Stimulated activated CD8-positive, alpha-beta memory T cell treated with anti-CD3 and anti-CD28 coated beads, Interleukin-2, amount 100 ng/mL, for 48 hours (primary cell): ENCODE measurements around the gene ITGAL.
"Not testable (repeated sequence)": the region's sequence is repeated elsewhere in the genome, so short reads cannot be mapped to it uniquely, and the experiment has no call there.

ENCODE experiments used
- DNase-seq, 2 donors: peaks; one replicate each; pipeline ENCODE4 v3.0.0-alpha.2; 2020; ENCODE audit warnings: low read depth in 2 of 2

The ITGAL gene

DNA sequence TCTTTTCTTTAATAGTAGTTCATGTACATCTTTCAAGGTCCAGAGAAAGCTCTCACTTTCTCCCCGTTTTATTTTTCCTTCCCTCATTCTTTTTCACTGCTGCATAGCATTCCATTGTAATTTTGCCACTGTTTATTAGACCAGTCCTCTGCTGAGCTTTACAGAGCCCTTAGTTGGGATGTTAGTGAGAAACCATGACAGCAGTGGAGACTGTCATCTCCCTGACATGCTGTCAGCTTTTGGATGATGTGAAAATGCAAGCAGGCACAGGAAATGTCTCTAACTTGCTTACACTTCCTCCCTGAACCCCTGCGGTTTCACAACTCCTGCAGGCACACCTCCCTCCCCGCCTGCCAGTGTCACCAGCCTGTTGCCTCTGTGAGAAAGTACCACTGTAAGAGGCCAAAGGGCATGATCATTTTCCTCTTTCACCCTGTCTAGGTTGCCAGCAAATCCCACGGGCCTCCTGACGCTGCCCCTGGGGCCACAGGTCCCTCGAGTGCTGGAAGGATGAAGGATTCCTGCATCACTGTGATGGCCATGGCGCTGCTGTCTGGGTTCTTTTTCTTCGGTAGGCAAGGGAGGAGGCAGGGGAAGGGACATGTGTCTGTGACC, at the start of gene ITGAL:
TSS of gene ITGAL (plus strand) at position 415 of the 615 bp plus-strand sequence. CDS start at position 511, 96 bp downstream.
- peak; percentile 69 to 75 for DNase-seq

GRCh38 chr16:30428055-30428454, 44.5 kb upstream of the ITGAL start:
- no peak for DNase-seq

GRCh38 chr16:30429418-30429677, 43.2 kb upstream of the ITGAL start:
- no peak for DNase-seq

- peak; percentile 91 to 96 for DNase-seq
Observed at GRCh38 chr16:30429678-30430427, 42.7 kb upstream of the ITGAL start, which contains the start of gene DCTPP1. Gene DCTPP1 (minus strand): TSS chr16:30430030. CDS start chr16:30429980, 50 bp downstream.

GRCh38 chr16:30430428-30430970, 42.0 kb upstream of the ITGAL start:
- peak in 1 of 2 donors; percentile 23 for DNase-seq

DNA sequence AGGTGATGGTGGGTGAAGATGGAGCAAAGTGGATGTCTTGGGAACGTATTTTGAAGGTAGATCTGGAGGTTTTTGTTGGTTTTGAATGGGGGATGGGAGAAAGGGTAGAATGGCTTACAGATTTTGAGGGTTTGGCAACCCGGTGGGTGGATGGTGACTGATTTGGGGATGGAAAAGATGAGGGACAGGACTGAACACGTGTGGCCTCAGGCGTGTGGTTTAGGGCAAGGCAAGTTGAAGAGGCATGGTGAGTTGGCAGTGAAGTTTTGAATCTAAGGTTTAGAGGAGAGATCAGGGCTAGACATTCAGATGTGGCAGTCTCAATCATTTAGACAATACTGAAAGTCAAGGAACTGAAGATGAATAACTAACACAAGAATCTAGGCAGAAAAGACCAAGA, 37.7 kb upstream of the ITGAL start:
- DNase-seq: peak; percentile 45 to 74

DNA sequence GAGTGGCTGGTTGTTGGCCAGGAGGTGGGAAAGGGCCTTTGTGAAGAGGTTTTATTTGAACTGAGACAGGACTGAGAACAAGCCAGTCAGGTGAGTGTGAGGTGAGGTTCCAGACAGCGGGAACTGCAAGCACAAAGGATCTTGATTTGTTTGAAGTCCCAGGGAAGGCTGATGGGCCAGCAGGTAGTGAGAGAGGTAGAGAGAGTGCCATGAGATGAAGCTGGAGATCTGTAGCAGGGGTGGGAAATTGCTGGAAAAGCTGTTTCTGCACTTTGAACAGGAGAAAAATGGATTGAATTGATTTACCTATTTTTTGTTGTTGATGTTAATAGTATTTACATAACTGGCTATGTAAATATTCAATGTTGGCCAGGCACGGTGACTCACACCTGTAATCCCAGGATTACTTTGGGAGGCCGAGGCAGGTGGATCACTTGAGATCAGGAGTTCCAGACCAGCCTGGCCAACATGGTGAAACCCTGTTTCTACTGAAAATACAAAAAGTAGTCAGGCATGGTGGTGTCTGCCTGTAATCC, 35.0 kb upstream of the ITGAL start:
- DNase-seq: no peak

DNA sequence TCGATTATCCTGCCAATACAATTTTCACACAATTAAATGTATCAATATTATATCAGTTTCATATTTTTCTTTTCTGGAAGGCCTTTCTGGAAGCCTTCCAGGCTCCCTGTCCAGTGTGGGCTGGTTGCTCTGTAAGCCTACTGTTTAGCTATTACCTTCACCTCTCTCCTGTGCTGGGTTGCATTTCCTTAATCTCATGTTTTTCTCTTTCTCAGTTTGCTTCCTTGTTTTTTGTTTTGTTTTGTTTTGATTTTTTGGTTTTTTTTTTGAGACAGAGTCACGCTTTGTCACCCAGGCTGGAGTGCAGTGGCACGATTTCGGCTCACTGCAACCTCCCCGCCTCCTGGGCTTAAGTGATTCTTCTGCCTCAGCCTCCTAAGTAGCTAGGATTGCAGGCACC, 33.7 kb upstream of the ITGAL start:
- DNase-seq: no peak

GRCh38 chr16:30439720-30440348, 32.7 kb upstream of the ITGAL start:
- no peak for DNase-seq

DNA sequence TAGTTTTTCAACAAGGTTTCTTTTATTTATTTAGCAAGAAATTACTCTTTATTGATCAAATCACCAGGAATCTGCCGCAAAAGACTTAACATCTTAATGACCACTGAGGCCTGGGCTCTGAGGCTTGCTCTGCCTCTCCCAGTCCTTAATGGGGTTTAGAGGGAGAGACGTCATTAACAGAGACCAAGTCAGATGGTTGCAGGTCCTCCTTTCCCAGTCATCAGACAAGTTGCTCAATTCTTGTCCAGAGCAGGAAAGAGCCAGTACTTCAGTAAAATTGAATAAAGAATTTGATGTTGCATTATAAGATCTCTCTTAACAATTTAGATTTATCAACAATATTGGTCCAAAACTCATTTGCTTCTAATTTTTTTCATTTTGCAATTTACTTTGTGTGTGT, 28.9 kb upstream of the ITGAL start:
- no peak for DNase-seq

- DNase-seq: no peak
Observed at GRCh38 chr16:30444231-30445148, 28.1 kb upstream of the ITGAL start.

GRCh38 chr16:30445149-30445407, 27.5 kb upstream of the ITGAL start:
- no peak for DNase-seq

DNA sequence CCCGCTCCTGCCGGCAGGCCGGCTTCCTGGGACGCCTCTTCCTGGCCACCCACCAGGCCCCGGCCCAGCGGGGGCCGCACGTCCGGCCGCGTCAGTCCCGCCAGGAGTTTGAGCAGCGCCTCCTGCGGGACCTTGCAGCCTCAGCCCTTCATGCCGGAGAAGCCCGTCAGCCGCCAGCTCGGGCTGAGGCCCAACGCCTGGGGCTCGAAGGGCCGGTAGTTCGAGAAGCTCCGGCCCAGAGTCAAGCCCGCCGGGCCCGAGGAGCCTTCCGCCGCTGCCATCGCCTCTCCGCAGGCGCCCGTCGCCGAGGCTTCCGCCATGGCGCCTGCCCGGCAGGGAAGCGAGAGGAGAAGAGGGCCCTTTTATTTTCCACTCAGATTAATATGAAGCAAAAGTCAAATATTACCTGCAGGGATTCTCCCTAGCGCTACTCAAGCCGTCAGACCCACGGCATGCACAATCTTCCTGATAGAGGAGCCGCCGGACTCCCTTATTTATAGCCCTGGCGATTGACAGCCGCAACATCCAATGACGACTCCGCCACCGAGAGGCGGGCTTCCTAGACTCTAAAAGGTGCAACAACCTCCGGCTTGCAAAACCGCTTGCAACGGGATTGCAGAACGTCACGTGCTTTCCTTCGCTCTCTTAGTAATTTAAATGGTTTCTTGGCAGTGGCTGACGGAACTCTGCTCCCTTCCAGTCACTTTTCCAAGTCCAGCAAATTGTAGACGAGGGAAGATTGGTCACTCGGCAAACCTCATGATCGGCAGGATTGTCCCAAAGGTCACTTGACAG, 26.9 kb upstream of the ITGAL start, which contains the start of gene SEPHS2:
TSS of gene SEPHS2 (minus strand) at position 467 of the 795 bp plus-strand sequence. CDS start at position 320, 147 bp downstream.
- DNase-seq: peak; percentile 83 to 97

GRCh38 chr16:30446203-30446595, 26.3 kb upstream of the ITGAL start:
- no peak for DNase-seq

GRCh38 chr16:30447512-30448226, 24.9 kb upstream of the ITGAL start:
- DNase-seq: no peak

DNA sequence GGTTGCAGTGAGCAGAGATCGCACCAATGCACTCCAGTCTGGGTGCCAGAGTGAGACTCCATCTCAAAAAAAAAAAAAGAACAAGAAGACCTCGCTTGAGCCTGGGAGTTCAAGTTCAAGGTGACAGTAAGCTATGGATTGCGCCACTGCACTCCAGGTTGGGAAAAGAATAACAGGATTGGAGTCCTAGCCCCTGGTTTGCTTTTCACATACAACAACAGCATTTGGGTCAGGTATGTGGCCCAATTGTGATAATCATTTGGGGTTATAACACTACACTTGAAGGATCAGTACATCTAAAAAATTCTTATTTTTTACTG, 23.5 kb upstream of the ITGAL start:
- DNase-seq: no peak

DNA sequence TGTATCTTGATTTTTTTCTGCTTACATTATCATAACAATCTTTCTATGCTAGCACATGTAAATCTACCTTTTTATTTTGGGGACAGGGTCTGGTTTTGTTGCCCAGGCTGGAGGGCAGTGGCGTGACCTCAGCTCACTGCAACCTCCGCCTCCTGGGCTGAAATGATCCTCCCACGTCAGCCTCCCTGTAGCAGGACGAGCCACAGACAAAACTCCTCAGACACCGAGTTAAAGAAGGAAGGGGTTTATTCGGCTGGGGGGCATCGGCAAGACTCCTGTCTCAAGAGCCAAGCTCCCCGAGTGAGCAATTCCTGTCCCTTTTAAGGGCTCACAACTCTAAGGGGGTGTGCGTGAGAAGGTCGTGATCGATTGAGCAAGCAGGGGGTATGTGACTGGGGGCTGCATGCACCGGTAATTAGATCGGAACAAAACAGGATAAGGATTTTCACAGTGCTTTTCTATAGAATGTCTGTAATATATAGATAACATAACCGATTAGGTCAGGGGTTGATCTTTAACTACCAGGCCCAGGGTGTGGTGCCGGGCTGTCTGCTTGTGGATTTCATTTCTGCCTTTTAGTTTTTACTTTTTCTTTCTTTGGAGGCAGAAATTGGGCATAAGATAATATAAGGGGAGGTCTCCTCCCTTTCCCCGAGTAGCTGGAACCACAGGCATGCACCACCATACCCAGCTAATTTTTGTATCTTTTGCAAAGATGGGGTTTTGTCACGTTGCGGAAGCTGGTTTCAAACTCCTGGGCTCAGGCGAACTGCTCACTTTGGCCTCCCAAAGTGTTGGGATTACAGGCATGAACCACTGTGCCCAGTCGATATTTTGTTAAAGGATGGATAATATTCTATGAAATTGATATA, 19.6 kb upstream of the ITGAL start:
- DNase-seq: not testable (repeated sequence)

DNA sequence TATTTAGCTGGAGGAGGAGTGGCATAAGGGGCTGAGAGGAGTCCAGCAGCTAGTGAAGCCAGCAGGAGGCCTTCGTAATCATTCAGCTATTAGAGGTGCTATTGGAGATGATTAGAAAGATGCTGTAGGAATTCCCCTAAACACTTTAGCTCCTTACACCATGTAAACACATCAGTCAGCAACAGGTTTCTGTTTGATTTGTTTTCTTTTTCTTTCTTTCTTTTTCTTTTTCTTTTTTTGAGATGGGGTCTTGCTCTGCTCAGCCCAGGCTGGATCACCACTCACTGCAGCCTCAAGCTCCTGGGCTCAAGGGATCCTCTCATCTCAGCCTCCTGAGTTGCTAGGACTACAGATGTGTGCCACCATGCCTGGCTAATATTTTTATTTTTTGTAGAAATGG, 16.2 kb upstream of the ITGAL start:
- no peak for DNase-seq

GRCh38 chr16:30457256-30457655, 15.3 kb upstream of the ITGAL start:
- DNase-seq: no peak
